NT2/D1 (cell line): ENCODE results near the gene SPRR1B.

Source experiments
- SUZ12 ChIP-seq: IDR thresholded peaks from 2 replicates; pipeline ENCODE4 v1.6.1; 2011; ENCODE audit not compliant: insufficient read length, insufficient read depth; ENCODE audit errors: extremely low read depth
- YY1 ChIP-seq: IDR thresholded peaks from 2 replicates; pipeline ENCODE4 v1.6.1; 2011; ENCODE audit not compliant: insufficient read length, insufficient read depth
- ZNF274 ChIP-seq: IDR thresholded peaks from 2 replicates; pipeline ENCODE4 v1.6.1; 2011; ENCODE audit warnings: mild to moderate bottlenecking, low read depth, low read length

GRCh38 chr1:152983234-152983633, 47.8 kb upstream of the SPRR1B start:
- TF ChIP-seq YY1 (no peak), ZNF274 (no peak), SUZ12 (no peak)
